ENCODE results near the gene CYTH4.
A peak's percentile ranks its signal among the peaks of the same experiment; 100 is the strongest.

The CYTH4 gene

GRCh38 chr22:37263966-37264887, 18.1 kb upstream of the CYTH4 start:
- no peak for DNase-seq
- in situ Hi-C loops (cut with HindIII; ENCODE audit: low pct_ligation_motif_present, low pct_unique_long_range_greater_than_20kb, low sequenced_read_pairs) = no loop called here

GRCh38 chr22:37266581-37267134, 15.7 kb upstream of the CYTH4 start:
- in situ Hi-C loops (cut with HindIII; ENCODE audit: low pct_ligation_motif_present, low pct_unique_long_range_greater_than_20kb, low sequenced_read_pairs) = no loop called here
- DNase-seq = no peak

GRCh38 chr22:37267135-37267587, 15.1 kb upstream of the CYTH4 start:
- DNase-seq = peak; percentile 42
- in situ Hi-C loops (cut with HindIII; ENCODE audit: low pct_ligation_motif_present, low pct_unique_long_range_greater_than_20kb, low sequenced_read_pairs) = no loop called here

DNA sequence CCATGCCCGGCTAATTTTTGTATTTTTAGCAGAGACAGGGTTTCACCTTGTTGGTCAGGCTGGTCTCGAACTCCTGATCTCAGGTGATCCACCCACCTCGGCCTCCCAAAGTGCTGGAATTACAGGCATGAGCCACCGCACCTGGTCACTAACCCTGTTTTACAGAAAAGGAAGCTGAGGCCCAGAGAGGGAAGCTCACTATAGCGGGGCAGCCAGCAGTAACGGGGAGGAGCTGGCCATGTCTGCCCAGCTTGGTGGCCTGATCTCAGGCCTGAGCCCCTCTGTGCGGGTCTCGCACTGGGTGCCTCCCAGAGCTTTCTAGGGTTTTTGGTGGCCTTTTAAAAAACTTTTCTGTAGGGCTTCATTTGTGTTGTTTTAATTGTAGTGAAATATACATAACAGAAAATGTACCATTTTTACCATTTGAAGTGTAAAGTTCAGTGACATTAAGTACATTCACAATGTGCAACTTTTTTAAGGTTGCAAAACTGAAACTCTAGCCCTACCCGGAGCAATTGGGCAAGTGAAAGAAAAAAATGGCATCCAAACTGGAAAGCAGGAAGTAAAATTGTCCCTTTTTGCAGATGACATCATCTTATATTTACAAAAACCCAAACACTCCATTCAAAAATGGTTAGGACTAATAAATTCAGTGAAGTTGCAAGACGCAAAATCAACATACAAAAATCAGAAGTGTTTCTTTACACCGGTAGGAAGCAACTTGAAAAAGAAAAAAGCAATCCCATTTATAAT, 14.5 kb upstream of the CYTH4 start:
- in situ Hi-C loops (cut with HindIII; ENCODE audit: low pct_ligation_motif_present, low pct_unique_long_range_greater_than_20kb, low sequenced_read_pairs) = no loop called here
- DNase-seq = no peak

DNA sequence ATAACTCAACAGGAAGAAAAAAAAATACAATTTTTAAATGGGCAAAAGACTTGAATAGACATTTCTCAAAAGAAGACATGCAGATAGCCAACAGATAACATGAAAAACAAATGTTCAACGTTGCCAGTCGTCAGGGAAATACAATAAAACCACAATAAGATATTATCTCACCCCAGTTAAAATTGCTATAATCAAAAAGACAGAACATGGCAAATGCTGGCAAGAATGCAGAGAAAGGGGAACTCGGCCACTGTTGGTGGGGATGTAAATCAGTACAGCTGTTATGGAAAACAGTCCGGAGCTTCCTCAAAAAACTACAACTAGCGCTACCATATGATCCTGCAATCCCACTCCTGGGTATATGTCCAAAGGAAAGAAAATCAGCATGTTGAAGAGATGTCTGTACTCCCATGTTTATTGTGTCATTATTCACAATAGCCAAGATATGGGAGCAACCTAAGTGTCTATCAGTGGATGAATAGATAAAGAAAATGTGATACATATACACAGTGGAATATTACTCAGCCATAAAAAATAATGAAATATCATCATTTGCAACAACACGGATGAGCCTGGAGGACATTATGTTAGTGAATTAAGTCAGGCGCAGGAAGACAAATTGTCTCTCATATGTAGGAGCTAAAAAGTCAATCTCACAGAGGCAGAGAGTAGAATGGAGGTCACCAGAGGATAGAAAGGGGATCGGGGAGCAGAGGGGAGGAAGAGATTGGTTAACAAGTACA, 12.2 kb upstream of the CYTH4 start:
- no peak for DNase-seq
- in situ Hi-C loops (cut with HindIII; ENCODE audit: low pct_ligation_motif_present, low pct_unique_long_range_greater_than_20kb, low sequenced_read_pairs) = no loop called here

DNA sequence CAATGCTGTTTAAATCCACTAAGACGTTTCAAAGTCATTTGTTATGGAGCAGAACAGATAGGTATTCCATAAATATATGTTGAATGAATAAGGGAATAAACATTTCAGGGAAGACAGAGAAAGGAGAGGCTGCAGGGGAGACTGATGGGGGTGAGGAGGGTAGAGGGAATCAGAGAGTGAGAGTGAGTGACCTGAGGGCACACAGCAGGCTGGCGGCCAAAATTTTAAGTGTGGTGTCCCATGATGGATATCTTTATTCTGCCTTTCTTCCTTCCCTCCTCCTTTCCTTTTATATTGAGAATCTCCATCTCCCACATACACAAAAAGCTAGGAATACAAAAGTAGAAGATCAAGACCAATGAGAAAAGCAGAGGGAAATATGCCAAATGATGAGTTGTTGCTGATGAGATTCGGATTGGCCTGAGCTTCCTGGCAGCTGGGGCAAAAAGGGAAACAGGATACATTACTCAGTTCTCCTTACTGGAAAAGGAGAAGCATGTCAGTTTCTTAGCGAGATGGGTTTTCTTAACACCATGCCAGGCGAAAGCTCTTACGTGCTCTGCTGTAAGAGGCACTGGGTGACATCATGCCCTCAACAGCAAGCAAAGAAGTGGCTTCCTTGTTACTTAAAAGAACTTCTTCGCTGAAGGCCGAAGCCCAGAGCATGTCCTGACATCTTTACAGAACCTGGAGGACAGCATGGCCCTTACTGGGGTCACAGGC, 11.2 kb upstream of the CYTH4 start:
- DNase-seq = no peak
- in situ Hi-C loops (cut with HindIII; ENCODE audit: low pct_ligation_motif_present, low pct_unique_long_range_greater_than_20kb, low sequenced_read_pairs) = no loop called here

DNA sequence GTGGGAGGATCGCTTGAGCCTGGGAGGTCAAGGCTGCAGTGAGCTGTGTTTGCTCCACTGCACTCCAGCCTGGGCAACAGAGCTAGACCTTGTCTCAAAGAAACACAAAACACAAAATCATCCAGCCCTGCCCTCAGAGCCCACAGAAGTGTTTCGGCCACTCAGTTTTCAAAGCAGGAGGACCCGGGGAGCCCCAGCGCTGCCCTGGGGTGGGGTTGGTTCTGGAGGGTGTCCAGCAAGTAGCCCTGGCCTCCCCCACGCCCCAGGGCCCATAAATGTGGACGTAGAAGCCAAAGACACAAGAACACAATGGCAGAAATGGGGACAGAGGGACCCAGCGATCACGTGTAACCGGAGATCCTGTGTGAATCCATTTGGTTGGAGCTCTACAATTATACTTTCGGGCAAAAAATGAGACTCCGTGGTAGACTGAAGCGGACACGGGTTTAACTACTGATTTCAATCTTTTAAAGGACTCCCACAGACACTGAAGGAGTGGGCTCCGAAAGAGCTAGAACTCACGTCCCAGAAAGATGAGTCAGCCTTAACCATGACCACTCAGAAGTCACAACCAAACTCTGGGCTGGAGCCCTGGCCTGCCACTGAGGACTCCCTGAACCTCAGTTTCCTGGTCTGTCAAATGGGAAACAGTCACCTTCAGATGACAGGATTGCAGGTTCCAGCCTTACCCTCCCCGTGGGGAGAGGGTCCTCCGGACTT, 9.0 kb upstream of the CYTH4 start:
- DNase-seq = peak; percentile 34
- in situ Hi-C loops (cut with HindIII; ENCODE audit: low pct_ligation_motif_present, low pct_unique_long_range_greater_than_20kb, low sequenced_read_pairs) = no loop called here

- no peak for DNase-seq
- in situ Hi-C loops (cut with HindIII; ENCODE audit: low pct_ligation_motif_present, low pct_unique_long_range_greater_than_20kb, low sequenced_read_pairs) = no loop called here
Measured at GRCh38 chr22:37273846-37274225, 8.5 kb upstream of the CYTH4 start.

DNA sequence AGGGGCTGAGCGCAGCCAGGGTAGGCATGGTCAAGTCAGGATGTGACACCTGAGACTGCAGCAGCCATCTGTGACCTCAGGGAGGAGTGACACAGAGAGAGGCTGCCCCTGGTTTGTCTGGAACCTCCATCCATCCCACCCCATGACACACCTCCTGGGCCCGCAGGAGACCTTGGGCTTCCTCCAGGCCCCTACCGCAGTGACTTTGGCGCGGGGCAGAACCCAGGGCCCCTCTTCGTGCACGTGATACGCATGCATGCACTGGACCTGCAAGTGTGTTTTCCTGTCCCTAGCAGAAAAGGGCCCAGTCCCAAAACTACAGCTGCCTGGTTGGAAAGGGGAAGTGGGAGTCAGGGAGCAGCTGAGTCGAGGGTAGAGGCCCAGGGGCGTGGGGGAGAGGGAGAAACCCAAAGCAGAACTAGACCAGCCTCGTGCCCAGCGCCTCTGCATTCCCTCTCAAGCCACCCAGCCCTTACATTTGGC, 7.9 kb upstream of the CYTH4 start:
- in situ Hi-C loops (cut with HindIII; ENCODE audit: low pct_ligation_motif_present, low pct_unique_long_range_greater_than_20kb, low sequenced_read_pairs) = no loop called here
- DNase-seq = no peak

DNA sequence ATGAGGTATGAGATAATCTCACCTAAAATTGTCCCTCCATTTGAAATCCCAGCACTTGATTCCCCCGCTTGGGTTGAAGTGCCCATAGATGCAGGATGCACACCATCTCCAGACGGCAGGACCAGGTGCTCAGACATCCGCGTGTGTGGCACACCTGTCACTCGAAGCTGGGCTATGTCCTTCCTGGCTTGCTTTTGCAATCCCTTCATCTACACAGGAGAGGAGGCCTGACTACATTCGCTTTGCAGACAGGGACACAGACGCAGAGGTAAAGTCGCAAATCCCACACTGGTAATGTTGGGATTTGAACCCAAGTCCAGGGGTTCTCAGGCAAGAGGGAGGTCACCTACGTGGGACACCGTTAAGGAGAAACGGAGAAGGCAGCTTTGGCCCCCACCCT, 7.2 kb upstream of the CYTH4 start:
- in situ Hi-C loops (cut with HindIII; ENCODE audit: low pct_ligation_motif_present, low pct_unique_long_range_greater_than_20kb, low sequenced_read_pairs) = no loop called here
- no peak for DNase-seq

- in situ Hi-C loops (cut with HindIII; ENCODE audit: low pct_ligation_motif_present, low pct_unique_long_range_greater_than_20kb, low sequenced_read_pairs) = no loop called here
Measured at GRCh38 chr22:37275622-37276021, 6.7 kb upstream of the CYTH4 start.

DNA sequence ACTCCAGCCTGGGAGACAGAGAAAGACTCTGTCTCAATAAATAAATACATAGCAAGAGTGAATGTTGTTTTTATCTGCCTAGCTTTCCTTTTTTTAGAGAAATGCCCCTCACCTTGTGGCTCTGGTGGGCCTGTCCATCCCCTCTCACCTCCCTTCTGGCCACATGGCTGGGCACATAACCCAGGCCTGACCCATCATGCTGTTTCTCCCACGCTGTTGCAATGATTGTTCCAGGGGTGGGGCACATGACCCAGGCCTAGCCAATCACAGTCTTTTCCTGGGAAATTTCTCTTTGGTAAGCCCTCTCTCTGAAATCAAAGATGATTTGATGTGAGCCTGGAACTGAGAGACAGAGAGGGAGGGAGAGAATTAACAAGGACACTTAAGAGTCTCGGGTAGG, 5.5 kb upstream of the CYTH4 start:
- in situ Hi-C loops (cut with HindIII; ENCODE audit: low pct_ligation_motif_present, low pct_unique_long_range_greater_than_20kb, low sequenced_read_pairs) = no loop called here
- DNase-seq = no peak

More at GRCh38 chr22:37275622-37276021, 6.7 kb upstream of the CYTH4 start:
- DNase-seq = no peak

GRCh38 chr22:37277384-37277783, 4.9 kb upstream of the CYTH4 start:
- no peak for DNase-seq
- in situ Hi-C loops (cut with HindIII; ENCODE audit: low pct_ligation_motif_present, low pct_unique_long_range_greater_than_20kb, low sequenced_read_pairs) = no loop called here

DNA sequence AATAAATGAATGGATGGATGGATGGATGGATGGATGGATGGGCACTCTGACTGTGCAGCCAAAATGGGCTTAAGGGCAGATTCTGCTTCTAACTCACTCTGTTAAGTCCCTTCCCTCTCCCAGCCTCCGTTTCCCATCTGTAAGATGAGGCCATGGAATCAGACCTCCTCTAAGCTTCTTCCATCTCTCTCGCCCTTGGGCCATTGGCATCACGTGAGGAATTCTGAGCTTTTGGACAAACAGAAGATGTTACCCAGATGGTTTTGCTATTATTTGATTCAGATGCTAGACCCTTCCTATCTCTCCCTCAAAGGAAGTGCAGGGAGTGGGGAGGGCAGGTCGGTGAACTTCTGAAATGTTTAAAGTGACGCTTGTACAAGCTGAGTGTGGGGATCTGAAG, 4.0 kb upstream of the CYTH4 start:
- no peak for DNase-seq
- in situ Hi-C loops (cut with HindIII; ENCODE audit: low pct_ligation_motif_present, low pct_unique_long_range_greater_than_20kb, low sequenced_read_pairs) = no loop called here

- in situ Hi-C loops (cut with HindIII; ENCODE audit: low pct_ligation_motif_present, low pct_unique_long_range_greater_than_20kb, low sequenced_read_pairs) = no loop called here
- DNase-seq = no peak
Measured at GRCh38 chr22:37279331-37280181, 2.8 kb upstream of the CYTH4 start.

DNA sequence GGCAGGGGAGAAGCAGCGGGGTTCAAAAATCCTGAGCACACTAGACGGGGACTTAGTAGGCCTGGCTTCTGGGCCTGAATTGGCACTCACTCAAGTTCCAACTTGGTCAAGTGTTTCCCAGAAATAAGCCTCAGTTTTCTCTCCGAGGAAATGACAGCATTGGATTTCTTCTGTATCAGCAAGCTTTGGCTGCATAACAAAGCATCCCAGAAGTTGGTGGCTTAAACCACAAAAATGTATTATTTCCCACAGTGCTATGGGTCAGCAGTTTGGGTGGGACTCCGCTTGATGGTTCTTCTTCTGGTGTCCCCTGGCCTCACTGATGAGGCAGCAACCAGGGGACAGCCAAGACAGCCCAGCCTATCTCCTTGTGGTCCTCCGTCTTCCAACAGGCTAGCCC, 1.6 kb upstream of the CYTH4 start:
- in situ Hi-C loops (cut with HindIII; ENCODE audit: low pct_ligation_motif_present, low pct_unique_long_range_greater_than_20kb, low sequenced_read_pairs) = no loop called here
- no peak for DNase-seq

DNA sequence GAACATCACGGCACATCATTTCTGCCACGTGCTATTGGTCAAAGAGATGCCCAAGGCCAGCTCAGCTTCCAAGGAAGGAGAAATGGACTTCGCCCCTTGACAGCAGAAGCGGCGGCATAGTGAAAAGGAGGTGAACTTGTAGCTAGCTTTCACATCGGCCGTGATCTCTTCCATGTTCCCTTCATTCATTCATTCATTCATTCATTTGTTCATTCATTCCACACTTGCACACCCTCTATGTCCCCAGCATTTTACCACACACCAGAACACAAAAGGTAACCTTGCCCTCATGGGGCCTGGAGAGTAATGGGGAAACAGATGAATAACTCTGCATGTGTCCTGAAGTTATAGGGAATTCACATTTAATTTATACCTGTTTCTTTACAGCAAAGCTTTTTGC, 1.1 kb upstream of the CYTH4 start:
- no peak for DNase-seq
- in situ Hi-C loops (cut with HindIII; ENCODE audit: low pct_ligation_motif_present, low pct_unique_long_range_greater_than_20kb, low sequenced_read_pairs) = no loop called here
